K562 (cell line): ENCODE data around the gene CYP11A1.

ENCODE experiments used
- CBX5 ChIP-seq: IDR thresholded peaks from 2 replicates; pipeline ENCODE4 v1.6.1; 2014; ENCODE audit warnings: low read depth, borderline replicate concordance
- CTCF ChIP-seq, 3 experiments: IDR thresholded peaks in 2 of 3; conservative IDR thresholded peaks in 1 of 3; 2 replicates each; pipeline ENCODE4 v1.5.1; 2011 to 2012; ENCODE audit warnings: low read length in 3 of 3, mild to moderate bottlenecking in 3 of 3, control low read depth in 2 of 3, improper control_type of control experiment in 1 of 3, inconsistent platforms in 1 of 3, low read depth in 1 of 3, mixed read lengths in 1 of 3, moderate library complexity in 1 of 3; ENCODE audit not compliant: insufficient read depth in 2 of 3
- NR3C1 ChIP-seq: sonication (generic); formaldehyde crosslinking; IDR thresholded peaks from 2 replicates; pipeline ENCODE4 v1.8.1; 2022; ENCODE audit warnings: missing genetic modification reagents
- RBFOX2 ChIP-seq: fragments of 200-400 bp; formaldehyde crosslinking; IDR thresholded peaks from 2 replicates; pipeline ENCODE4 v1.6.1; 2017; ENCODE audit warnings: low read depth, mild to moderate bottlenecking, low read length, moderate library complexity
- SMAD1 ChIP-seq: fragments of 150-350 bp; IDR thresholded peaks from 2 replicates; pipeline ENCODE4 v1.6.1; 2014; ENCODE audit warnings: low read length, low read depth; ENCODE audit not compliant: partially characterized antibody
- SP1 ChIP-seq: sonication (generic); formaldehyde crosslinking; IDR thresholded peaks from 2 replicates; pipeline ENCODE4 v1.8.1; 2022; ENCODE audit warnings: mild to moderate bottlenecking, missing genetic modification reagents
- TF ChIP-seq, protein P1 (sequence below): fragments of 150-350 bp; conservative IDR thresholded peaks from 2 replicates; pipeline ENCODE4 v1.6.1; 2014; ENCODE audit warnings: low read length

DNA sequence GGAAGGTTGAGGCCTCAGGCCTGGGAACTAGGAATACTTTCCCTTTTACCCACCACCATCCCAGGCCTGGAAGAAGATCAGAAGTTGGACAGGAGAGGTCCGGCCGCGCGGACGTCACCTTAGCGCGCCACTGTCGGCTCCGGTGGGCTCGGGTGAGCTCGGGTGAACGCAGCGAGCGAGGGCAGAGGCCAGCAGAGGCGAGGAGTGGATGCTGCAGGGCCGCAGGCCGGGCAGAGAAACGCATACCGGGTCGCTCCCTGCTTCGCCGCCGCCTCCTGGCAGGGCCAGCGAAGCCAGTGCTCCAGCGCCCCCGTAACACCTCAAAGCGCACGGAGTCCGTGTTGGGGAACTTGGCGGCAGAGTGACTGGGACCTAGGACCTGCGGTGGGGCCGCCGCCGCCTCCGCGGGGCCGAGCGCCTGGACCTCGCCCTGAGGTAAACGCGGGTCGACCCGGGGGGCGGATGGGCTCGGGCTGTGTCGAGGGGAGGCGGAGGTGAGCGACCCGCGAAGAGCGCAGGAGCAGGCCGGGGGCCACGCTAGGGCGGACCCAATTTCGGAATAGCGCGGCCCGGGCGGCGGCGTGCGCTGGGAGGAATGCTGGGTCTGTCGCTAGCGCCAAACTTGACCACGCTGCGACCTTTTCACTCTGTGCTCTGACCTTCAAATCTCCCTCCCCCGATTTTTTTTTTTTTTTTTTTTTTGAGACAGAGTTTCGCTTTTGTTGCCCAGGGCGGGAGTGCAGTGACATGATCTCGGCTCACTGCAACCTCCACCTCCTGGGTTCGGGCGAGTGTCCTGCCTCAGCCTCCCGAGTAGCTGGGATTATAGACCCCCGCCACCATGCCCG, 1.6 kb downstream of the CYP11A1 start:
- TF ChIP-seq RBFOX2 (no peak), CBX5 (no peak), SP1 (no peak), NR3C1 (CRISPR knock-in tag) (no peak), SMAD1 (no peak), CTCF (IDR thresholded peaks at IDR 0.05 in 2 of 3, conservative IDR thresholded peaks at IDR 0.05 in 1 of 3; ENCODE audit: insufficient read depth in 2 of 3, low read depth in 1 of 3, low read length in 3 of 3) (no peak)
- TF ChIP-seq, protein P1, sequence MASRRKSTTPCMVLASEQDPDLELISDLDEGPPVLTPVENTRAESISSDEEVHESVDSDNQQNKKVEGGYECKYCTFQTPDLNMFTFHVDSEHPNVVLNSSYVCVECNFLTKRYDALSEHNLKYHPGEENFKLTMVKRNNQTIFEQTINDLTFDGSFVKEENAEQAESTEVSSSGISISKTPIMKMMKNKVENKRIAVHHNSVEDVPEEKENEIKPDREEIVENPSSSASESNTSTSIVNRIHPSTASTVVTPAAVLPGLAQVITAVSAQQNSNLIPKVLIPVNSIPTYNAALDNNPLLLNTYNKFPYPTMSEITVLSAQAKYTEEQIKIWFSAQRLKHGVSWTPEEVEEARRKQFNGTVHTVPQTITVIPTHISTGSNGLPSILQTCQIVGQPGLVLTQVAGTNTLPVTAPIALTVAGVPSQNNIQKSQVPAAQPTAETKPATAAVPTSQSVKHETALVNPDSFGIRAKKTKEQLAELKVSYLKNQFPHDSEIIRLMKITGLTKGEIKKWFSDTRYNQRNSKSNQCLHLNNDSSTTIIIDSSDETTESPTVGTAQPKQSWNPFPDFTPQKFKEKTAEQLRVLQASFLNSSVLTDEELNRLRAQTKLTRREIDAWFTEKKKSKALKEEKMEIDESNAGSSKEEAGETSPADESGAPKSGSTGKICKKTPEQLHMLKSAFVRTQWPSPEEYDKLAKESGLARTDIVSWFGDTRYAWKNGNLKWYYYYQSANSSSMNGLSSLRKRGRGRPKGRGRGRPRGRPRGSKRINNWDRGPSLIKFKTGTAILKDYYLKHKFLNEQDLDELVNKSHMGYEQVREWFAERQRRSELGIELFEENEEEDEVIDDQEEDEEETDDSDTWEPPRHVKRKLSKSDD: no peak
